H1 (cell line): Measurements from ENCODE around the gene ACKR1.

ENCODE experiments used
- CHD2 ChIP-seq: IDR thresholded peaks from 2 replicates; pipeline ENCODE4 v1.6.1; 2012; ENCODE audit warnings: low read length, improper control_type of control experiment
- GABPA ChIP-seq: IDR thresholded peaks from 2 replicates; pipeline ENCODE4 v1.6.1; 2011; ENCODE audit warnings: mild to moderate bottlenecking, low read length, moderate library complexity, borderline replicate concordance; ENCODE audit not compliant: insufficient read depth
- GTF2F1 ChIP-seq: IDR thresholded peaks from 2 replicates; pipeline ENCODE4 v1.6.1; 2012; ENCODE audit warnings: low read depth, low read length, improper control_type of control experiment, borderline replicate concordance
- MAFK ChIP-seq: IDR thresholded peaks from 2 replicates; pipeline ENCODE4 v1.6.1; 2012; ENCODE audit warnings: low read depth, mild to moderate bottlenecking, improper control_type of control experiment, low read length
- MAX ChIP-seq: IDR thresholded peaks from 2 replicates; pipeline ENCODE4 v1.6.1; 2012; ENCODE audit warnings: inconsistent platforms
- POLR2A ChIP-seq, 2 experiments: IDR thresholded peaks; 1 replicate in 1 of 2; 2 replicates in 1 of 2; pipeline ENCODE4 v1.6.1; 2011; ENCODE audit warnings: low read depth in 2 of 2, low read length in 2 of 2, mild to moderate bottlenecking in 2 of 2; ENCODE audit errors: control extremely low read depth in 1 of 2
- RFX5 ChIP-seq: IDR thresholded peaks from 2 replicates; pipeline ENCODE4 v1.6.1; 2011; ENCODE audit warnings: low read depth, low read length, improper control_type of control experiment, borderline replicate concordance
- TF ChIP-seq, protein P1 (sequence below), 3 experiments: IDR thresholded peaks; 1 replicate in 2 of 3; 2 replicates in 1 of 3; pipeline versions ENCODE4 v1.5.1 to v1.6.1; 2011; ENCODE audit warnings: low read length in 3 of 3, mild to moderate bottlenecking in 3 of 3, inconsistent platforms in 2 of 3, low read depth in 1 of 3, moderate library complexity in 1 of 3; ENCODE audit not compliant: insufficient read depth in 1 of 3; ENCODE audit errors: control extremely low read depth in 1 of 3

DNA sequence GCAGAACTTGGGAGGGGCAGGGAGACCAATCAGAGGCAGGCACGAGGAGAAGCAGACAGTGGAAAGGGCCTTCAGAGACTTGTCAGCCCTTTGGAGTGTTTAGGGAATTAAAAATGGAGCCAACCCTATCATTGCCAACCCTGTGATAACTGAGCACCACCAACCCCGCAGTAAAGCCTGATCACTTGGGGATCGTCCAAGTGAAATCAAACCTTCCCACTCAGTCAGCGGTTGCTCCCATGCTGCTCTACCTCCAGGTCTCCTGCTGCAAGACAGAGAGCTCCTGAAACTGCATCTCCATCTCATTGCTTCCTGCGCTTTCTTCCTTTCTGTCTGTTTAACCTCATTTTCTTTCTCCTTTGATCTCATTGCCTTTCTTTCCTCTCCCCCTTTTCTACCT, 4.8 kb upstream of the ACKR1 start:
- no peak for TF ChIP-seq GABPA
- TF ChIP-seq, protein P1, sequence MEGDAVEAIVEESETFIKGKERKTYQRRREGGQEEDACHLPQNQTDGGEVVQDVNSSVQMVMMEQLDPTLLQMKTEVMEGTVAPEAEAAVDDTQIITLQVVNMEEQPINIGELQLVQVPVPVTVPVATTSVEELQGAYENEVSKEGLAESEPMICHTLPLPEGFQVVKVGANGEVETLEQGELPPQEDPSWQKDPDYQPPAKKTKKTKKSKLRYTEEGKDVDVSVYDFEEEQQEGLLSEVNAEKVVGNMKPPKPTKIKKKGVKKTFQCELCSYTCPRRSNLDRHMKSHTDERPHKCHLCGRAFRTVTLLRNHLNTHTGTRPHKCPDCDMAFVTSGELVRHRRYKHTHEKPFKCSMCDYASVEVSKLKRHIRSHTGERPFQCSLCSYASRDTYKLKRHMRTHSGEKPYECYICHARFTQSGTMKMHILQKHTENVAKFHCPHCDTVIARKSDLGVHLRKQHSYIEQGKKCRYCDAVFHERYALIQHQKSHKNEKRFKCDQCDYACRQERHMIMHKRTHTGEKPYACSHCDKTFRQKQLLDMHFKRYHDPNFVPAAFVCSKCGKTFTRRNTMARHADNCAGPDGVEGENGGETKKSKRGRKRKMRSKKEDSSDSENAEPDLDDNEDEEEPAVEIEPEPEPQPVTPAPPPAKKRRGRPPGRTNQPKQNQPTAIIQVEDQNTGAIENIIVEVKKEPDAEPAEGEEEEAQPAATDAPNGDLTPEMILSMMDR (IDR thresholded peaks at IDR 0.05; ENCODE audit: control extremely low read depth in 1 of 3, insufficient read depth in 1 of 3, low read depth in 1 of 3, low read length in 3 of 3), result no peak
- no peak for TF ChIP-seq MAX
- no peak for TF ChIP-seq GTF2F1
- TF ChIP-seq RFX5, result no peak
- no peak for TF ChIP-seq MAFK
- no peak for TF ChIP-seq POLR2A (IDR thresholded peaks at IDR 0.05; ENCODE audit: control extremely low read depth in 1 of 2, low read depth in 2 of 2, low read length in 2 of 2)
- TF ChIP-seq CHD2, result no peak
